BLaER1 (cell line): ENCODE data around the gene TBC1D28.
"Not testable (repeated sequence)": the region's sequence is repeated elsewhere in the genome, so short reads cannot be mapped to it uniquely, and the experiment has no call there.

Experiments used
- H3K27ac ChIP-seq: shearing (Covaris generic); formaldehyde crosslinking; 2 replicates; pipeline ENCODE4 v1.8.1; 2022
- H3K27me3 ChIP-seq: shearing (Covaris generic); formaldehyde crosslinking; 2 replicates; pipeline ENCODE4 v1.8.1; 2022
- H3K36me3 ChIP-seq: shearing (Covaris generic); formaldehyde crosslinking; 2 replicates; pipeline ENCODE4 v1.8.1; 2022
- H3K4me1 ChIP-seq: shearing (Covaris generic); formaldehyde crosslinking; 2 replicates; pipeline ENCODE4 v1.8.1; 2022
- H3K4me2 ChIP-seq: shearing (Covaris generic); formaldehyde crosslinking; 2 replicates; pipeline ENCODE4 v1.8.1; 2022
- H3K4me3 ChIP-seq: shearing (Covaris generic); formaldehyde crosslinking; 2 replicates; pipeline ENCODE4 v1.8.1; 2022
- H3K9ac ChIP-seq: shearing (Covaris generic); formaldehyde crosslinking; 2 replicates; pipeline ENCODE4 v1.8.1; 2022
- H3K9me3 ChIP-seq: shearing (Covaris generic); formaldehyde crosslinking; 2 replicates; pipeline ENCODE4 v1.8.1; 2022
- H4K20me1 ChIP-seq: shearing (Covaris generic); formaldehyde crosslinking; 2 replicates; pipeline ENCODE4 v1.8.1; 2022

The TBC1D28 gene

GRCh38 chr17:18644291-18644690 is at the start of gene TBC1D28:
TBC1D28 (minus strand) TSS chr17:18644391; CDS start chr17:18641352, 3,039 bp downstream.
- not testable (repeated sequence) for H4K20me1 ChIP-seq, H3K36me3 ChIP-seq, H3K9me3 ChIP-seq, H3K27ac ChIP-seq, H3K27me3 ChIP-seq, H3K9ac ChIP-seq, H3K4me3 ChIP-seq, H3K4me1 ChIP-seq, H3K4me2 ChIP-seq

- Histone ChIP-seq H3K36me3 (peaks cover 13% of the 10 kb centered on the region), H3K4me2 (peak overlapping the region; percentile 40), H3K9me3 (peaks cover 18% of the 10 kb centered on the region), H3K9ac (peak overlapping the region; percentile 29; the same call in 1 of the 2 replicates), H3K4me3 (peak overlapping the region; percentile 68)
- not testable (repeated sequence) for H3K27ac ChIP-seq, H3K27me3 ChIP-seq, H3K4me1 ChIP-seq, H4K20me1 ChIP-seq
These were observed 38.5 kb upstream of the TBC1D28 start for GRCh38 chr17:18682668-18683067.

- Histone ChIP-seq H3K27ac (peak within 1 kb of the TSS; percentile 72), H3K9ac (peak within 1 kb of the TSS; percentile 80), H3K36me3 (peaks cover 20% of the 10 kb centered on the region), H3K4me3 (peak within 1 kb of the TSS; percentile 68), H3K9me3 (peaks cover 25% of the 10 kb centered on the region), H3K4me2 (peak within 1 kb of the TSS; percentile 48)
- not testable (repeated sequence) for H3K27me3 ChIP-seq, H3K4me1 ChIP-seq, H4K20me1 ChIP-seq
These were observed 37.8 kb upstream of the TBC1D28 start, which contains the start of gene FOXO3B for GRCh38 chr17:18681767-18682571. FOXO3B (minus strand) TSS chr17:18682314; CDS start chr17:18681651, 663 bp downstream.

GRCh38 chr17:18677381-18677780 is 33.2 kb upstream of the TBC1D28 start:
- not testable (repeated sequence) for H3K4me3 ChIP-seq, H3K9ac ChIP-seq, H4K20me1 ChIP-seq, H3K27me3 ChIP-seq, H3K4me1 ChIP-seq, H3K27ac ChIP-seq, H3K4me2 ChIP-seq
- peaks cover 49% of the 10 kb centered on the region for H3K36me3 ChIP-seq
- H3K9me3 ChIP-seq = peaks cover 63% of the 10 kb centered on the region

- Histone ChIP-seq H3K36me3 (peaks cover 54% of the 10 kb centered on the region), H3K9me3 (peaks cover 68% of the 10 kb centered on the region)
- H3K4me3 ChIP-seq, H3K4me2 ChIP-seq, H4K20me1 ChIP-seq, H3K4me1 ChIP-seq, H3K27ac ChIP-seq, H3K9ac ChIP-seq, H3K27me3 ChIP-seq: not testable (repeated sequence)
These were observed 32.7 kb upstream of the TBC1D28 start for GRCh38 chr17:18676928-18677327.

GRCh38 chr17:18672395-18673227 is 28.4 kb upstream of the TBC1D28 start:
- not testable (repeated sequence) for H3K27ac ChIP-seq, H3K4me3 ChIP-seq, H3K27me3 ChIP-seq, H3K9ac ChIP-seq, H4K20me1 ChIP-seq, H3K4me1 ChIP-seq, H3K4me2 ChIP-seq
- peaks cover 77% of the 10 kb centered on the region for H3K36me3 ChIP-seq
- peaks cover 88% of the 10 kb centered on the region for H3K9me3 ChIP-seq

GRCh38 chr17:18668625-18669024 is 24.4 kb upstream of the TBC1D28 start:
- peaks cover 82% of the 10 kb centered on the region for H3K9me3 ChIP-seq
- not testable (repeated sequence) for H3K4me1 ChIP-seq, H3K4me3 ChIP-seq, H3K4me2 ChIP-seq, H3K27me3 ChIP-seq, H4K20me1 ChIP-seq, H3K27ac ChIP-seq, H3K9ac ChIP-seq
- peaks cover 63% of the 10 kb centered on the region for H3K36me3 ChIP-seq

GRCh38 chr17:18667535-18667934 is 23.3 kb upstream of the TBC1D28 start:
- H3K4me1 ChIP-seq, H3K4me3 ChIP-seq, H3K27me3 ChIP-seq, H4K20me1 ChIP-seq, H3K9ac ChIP-seq, H3K27ac ChIP-seq, H3K4me2 ChIP-seq: not testable (repeated sequence)
- H3K36me3 ChIP-seq = peaks cover 52% of the 10 kb centered on the region
- H3K9me3 ChIP-seq = peaks cover 82% of the 10 kb centered on the region

- not testable (repeated sequence) for H3K27me3 ChIP-seq, H3K4me2 ChIP-seq, H3K4me1 ChIP-seq, H3K4me3 ChIP-seq, H3K9ac ChIP-seq, H3K27ac ChIP-seq, H4K20me1 ChIP-seq
- Histone ChIP-seq H3K9me3 (peaks cover 82% of the 10 kb centered on the region), H3K36me3 (peaks cover 40% of the 10 kb centered on the region)
These were observed 22.1 kb upstream of the TBC1D28 start for GRCh38 chr17:18666326-18666725.

- H3K36me3 ChIP-seq, H3K4me3 ChIP-seq: not testable (repeated sequence)
These were observed 17.9 kb upstream of the TBC1D28 start for GRCh38 chr17:18661924-18662624.

GRCh38 chr17:18650094-18650493 is 5.9 kb upstream of the TBC1D28 start:
- not testable (repeated sequence) for H3K4me3 ChIP-seq, H3K4me1 ChIP-seq, H3K27me3 ChIP-seq, H3K9me3 ChIP-seq, H3K4me2 ChIP-seq, H3K9ac ChIP-seq, H3K27ac ChIP-seq, H3K36me3 ChIP-seq, H4K20me1 ChIP-seq

More at GRCh38 chr17:18661924-18662624, 17.9 kb upstream of the TBC1D28 start:
- not testable (repeated sequence) for H4K20me1 ChIP-seq, H3K4me1 ChIP-seq, H3K27me3 ChIP-seq, H3K9ac ChIP-seq, H3K4me2 ChIP-seq, H3K27ac ChIP-seq
- peaks cover 71% of the 10 kb centered on the region for H3K9me3 ChIP-seq

GRCh38 chr17:18643124-18643523 is 1.1 kb downstream of the TBC1D28 start:
- not testable (repeated sequence) for H3K9me3 ChIP-seq

GRCh38 chr17:18638357-18638756 is 5.8 kb downstream of the TBC1D28 start:
- not testable (repeated sequence) for H3K9me3 ChIP-seq, H3K27ac ChIP-seq, H3K27me3 ChIP-seq, H4K20me1 ChIP-seq, H3K9ac ChIP-seq, H3K36me3 ChIP-seq, H3K4me3 ChIP-seq
- peaks cover 22% of the 10 kb centered on the region for H3K4me1 ChIP-seq
- H3K4me2 ChIP-seq = peak overlapping the region; percentile 32; the same call in 1 of the 2 replicates

More at GRCh38 chr17:18643124-18643523, 1.1 kb downstream of the TBC1D28 start:
- not testable (repeated sequence) for H3K27ac ChIP-seq, H4K20me1 ChIP-seq, H3K4me1 ChIP-seq, H3K36me3 ChIP-seq, H3K27me3 ChIP-seq, H3K4me3 ChIP-seq, H3K4me2 ChIP-seq, H3K9ac ChIP-seq

- not testable (repeated sequence) for H3K9ac ChIP-seq, H3K9me3 ChIP-seq, H4K20me1 ChIP-seq, H3K27me3 ChIP-seq, H3K4me3 ChIP-seq, H3K27ac ChIP-seq, H3K36me3 ChIP-seq
- H3K4me1 ChIP-seq = peaks cover 22% of the 10 kb centered on the region
- H3K4me2 ChIP-seq = peak overlapping the region; percentile 40; the same call in 1 of the 2 replicates
These were observed 8.0 kb downstream of the TBC1D28 start for GRCh38 chr17:18636237-18636636.
